B cell (primary cell): ENCODE measurements around the gene PCYOX1L. TPM values are rescaled to one million over a fixed set of nuclear protein-coding genes. Genes with fewer than 3 reads are reported as not detected.

Experiments
- ATAC-seq: fragments of 200-7000 bp; cut with Tn5 transposase; one replicate; pipeline ENCODE4 v1.10.0; 2021; ENCODE audit warnings: low read depth, mild to moderate bottlenecking, moderate number of reproducible peaks, moderate library complexity
- CTCF ChIA-PET: fragments of 350-600 bp; sonication (Branson Sonifier 250); formaldehyde crosslinking; loops from one replicate; lab custom pipeline; 2021; ENCODE audit warnings: antibody characterized with exemption, inconsistent platforms; lab: Charles Lee
- POLR2A ChIA-PET: fragments of 350-600 bp; sonication (Branson Sonifier 250); formaldehyde crosslinking; loops from one replicate; lab custom pipeline; 2021; ENCODE audit warnings: antibody characterized with exemption; lab: Charles Lee
- DNase-seq: peaks from one replicate; pipeline ENCODE4 v3.0.0; 2013
- H2AFZ ChIP-seq: 2 replicates; pipeline ENCODE4 v1.6.1; 2012; ENCODE audit warnings: mild to moderate bottlenecking, low read depth, low read length; ENCODE audit not compliant: insufficient read depth, poor library complexity, severe bottlenecking
- H3K27ac ChIP-seq, 2 donors: 1 replicate in 1 of 2; 2 replicates in 1 of 2; pipeline ENCODE4 v1.5.1; 2012 to 2013; ENCODE audit warnings: low read length in 2 of 2, mild to moderate bottlenecking in 2 of 2, moderate library complexity in 1 of 2
- H3K27me3 ChIP-seq, 4 experiments: fragments of 200-600 bp in 1 of 4; sonication (generic) in 1 of 4; replicated peaks in 1 of 4; 1 replicate in 2 of 4; 2 replicates in 2 of 4; pipeline versions ENCODE4 v1.6.1 to v1.7.0; 2013 to 2016; ENCODE audit warnings: low read length in 3 of 4, mild to moderate bottlenecking in 2 of 4, mixed read lengths in 1 of 4, moderate library complexity in 1 of 4; ENCODE audit not compliant: insufficient read depth in 4 of 4, control insufficient read depth in 3 of 4; ENCODE audit errors: control extremely low read depth in 1 of 4
- H3K36me3 ChIP-seq, 2 experiments: replicated peaks in 1 of 2; 1 replicate in 1 of 2; 2 replicates in 1 of 2; pipeline versions ENCODE4 v1.6.1 to v1.7.1; 2013; ENCODE audit warnings: low read length in 1 of 2; ENCODE audit not compliant: insufficient read depth in 2 of 2, control insufficient read depth in 1 of 2; ENCODE audit errors: control extremely low read depth in 1 of 2, extremely low read depth in 1 of 2
- H3K4me1 ChIP-seq, 2 donors: fragments of 200-600 bp in 1 of 2; sonication (generic) in 1 of 2; 1 replicate in 1 of 2; 2 replicates in 1 of 2; pipeline versions ENCODE4 v1.5.1 to v1.6.1; 2013 to 2017; ENCODE audit warnings: low read length in 2 of 2; ENCODE audit not compliant: control insufficient read depth in 2 of 2, insufficient read depth in 2 of 2
- H3K4me2 ChIP-seq: replicated peaks from 2 replicates; pipeline ENCODE3; 2012; ENCODE audit warnings: mild to moderate bottlenecking, low read depth, low read length; ENCODE audit not compliant: poor library complexity, severe bottlenecking
- H3K4me3 ChIP-seq, 5 experiments: fragments of 200-600 bp in 1 of 5; sonication (generic) in 1 of 5; 1 replicate in 3 of 5; 2 replicates in 2 of 5; pipeline versions ENCODE4 v1.5.1 to v1.7.0; 2011 to 2016; ENCODE audit warnings: low read length in 4 of 5, mild to moderate bottlenecking in 4 of 5, low read depth in 2 of 5, control low read depth in 1 of 5, moderate library complexity in 1 of 5; ENCODE audit not compliant: insufficient read depth in 1 of 5; ENCODE audit errors: control extremely low read depth in 1 of 5, extremely low read depth in 1 of 5
- H3K79me2 ChIP-seq: fragments of 200-600 bp; sonication (generic); one replicate; pipeline ENCODE4 v1.6.0; 2016; ENCODE audit warnings: low read length; ENCODE audit not compliant: control insufficient read depth, insufficient read depth
- H3K9ac ChIP-seq: fragments of 200-600 bp; sonication (generic); 2 replicates; pipeline ENCODE4 v1.6.1; 2017; ENCODE audit warnings: mild to moderate bottlenecking, low read length, moderate library complexity
- H3K9me3 ChIP-seq, 3 donors: one replicate each; pipeline versions ENCODE4 v1.6.1 to v1.7.1; 2013; ENCODE audit warnings: low read length in 2 of 3; ENCODE audit not compliant: control insufficient read depth in 2 of 3, insufficient read depth in 1 of 3; ENCODE audit errors: control extremely low read depth in 1 of 3
- H4K20me1 ChIP-seq: 2 replicates; pipeline ENCODE4 v1.6.0; 2012; ENCODE audit warnings: mild to moderate bottlenecking, low read length; ENCODE audit not compliant: insufficient read depth, control insufficient read depth, poor library complexity, severe bottlenecking
- H3K27ac Mint-ChIP-seq: one replicate; pipeline ENCODE4 v1.8.0; 2021; ENCODE audit warnings: mixed read lengths
- H3K27me3 Mint-ChIP-seq: one replicate; pipeline ENCODE4 v1.8.0; 2021; ENCODE audit warnings: mixed read lengths
- H3K4me1 Mint-ChIP-seq: one replicate; pipeline ENCODE4 v1.8.0; 2021; ENCODE audit warnings: mixed read lengths
- H3K4me3 Mint-ChIP-seq: one replicate; pipeline ENCODE4 v1.8.0; 2021; ENCODE audit warnings: mixed read lengths
- H3K9me3 Mint-ChIP-seq: one replicate; pipeline ENCODE4 v1.8.0; 2022; ENCODE audit warnings: mixed read lengths; ENCODE audit not compliant: insufficient read depth
- CTCF ChIP-seq: fragments of 200-600 bp; IDR thresholded peaks from one replicate; pipeline ENCODE4 v1.8.0; 2022; ENCODE audit warnings: antibody characterized with exemption, mild to moderate bottlenecking
- EZH2 ChIP-seq: IDR thresholded peaks from 2 replicates; pipeline ENCODE4 v1.6.1; 2012; ENCODE audit warnings: borderline replicate concordance, low read depth, mild to moderate bottlenecking, moderate library complexity, low read length; ENCODE audit not compliant: insufficient read depth, poor library complexity, severe bottlenecking
- WGBS: methylation state at CpG from one replicate; pipeline ENCODE4 v1.1.5; 2013; ENCODE audit warnings: missing lambda C conversion rate; ENCODE audit not compliant: insufficient coverage; 5-methylcytosine and 5-hydroxymethylcytosine counted together
- intact Hi-C: fragments of 100-400 bp; cut with micrococcal nuclease; formaldehyde crosslinking; loops from one replicate; pipeline ENCODE4 v1.10.0; 2022
- polyA plus RNA-seq: library from polyadenylated mRNA; depleted of rRNA; stranded (reverse); fragments of >200 nt; gene quantifications from 2 replicates; pipeline ENCODE4 v1.2.3, GENCODE V29; 2012
- total RNA-seq, 2 donors: library from RNA; stranded (reverse); fragments of 120-200 nt in 1 of 2; gene quantifications; 1 replicate in 1 of 2; 2 replicates in 1 of 2; pipeline versions ENCODE4 v1.2.3 to v1.2.4, GENCODE V29; 2013 to 2022

PCYOX1L gene
- total and polyA plus RNA-seq, 2 donors (not counting 1 experiment from before 2014, with no cell fraction given) = 11.7 to 19.4 TPM

- H2AFZ ChIP-seq = no peak overlapping the region
- WGBS = 85% methylated on average over 4 of the region's 12 CpGs
- no peaks in the 10 kb centered on the region for H4K20me1 ChIP-seq
- no peaks in the 10 kb centered on the region for H3K27me3 ChIP-seq
- H3K36me3 ChIP-seq = no peaks in the 10 kb centered on the region
- H3K27ac ChIP-seq = no peak overlapping the region
- no peak overlapping the region for H3K4me2 ChIP-seq
- H3K79me2 ChIP-seq = no peaks in the 10 kb centered on the region
- Mint-ChIP-seq H3K4me1 (peaks cover 2% of the 10 kb centered on the region), H3K27me3 (no peaks in the 10 kb centered on the region), H3K9me3 (no peaks in the 10 kb centered on the region), H3K4me3 (no peak overlapping the region), H3K27ac (no peak overlapping the region)
- no peak overlapping the region for H3K9ac ChIP-seq
- DNase-seq (no peak), ATAC-seq (no peak)
- TF ChIP-seq CTCF (no peak), EZH2 (no peak)
- intact Hi-C loops = no loop called here
- no peak overlapping the region for H3K4me3 ChIP-seq
- peaks cover 0 to 3% (median 0%) of the 10 kb centered on the region in 3 donors for H3K9me3 ChIP-seq
- ChIA-PET CTCF (interaction anchor here (0.7 to 7.8 kb wide), 9 partner anchors 8 to 1114 kb away, joined by 3 to 67 read pairs (median 14); no protein-coding TSS in a partner anchor), POLR2A (no interaction called here)
- H3K4me1 ChIP-seq = peaks cover 0 to 5% of the 10 kb centered on the region in 2 donors
Observed at GRCh38 chr5:149382517-149383220, 24.8 kb downstream of the PCYOX1L start.

- Histone ChIP-seq H3K79me2 (no peaks in the 10 kb centered on the region), H2AFZ (no peak overlapping the region), H3K4me1 (peaks cover 0 to 5% of the 10 kb centered on the region in 2 donors), H3K4me3 (no peak overlapping the region), H4K20me1 (no peaks in the 10 kb centered on the region), H3K27me3 (no peaks in the 10 kb centered on the region), H3K9ac (no peak overlapping the region), H3K36me3 (no peaks in the 10 kb centered on the region), H3K4me2 (no peak overlapping the region), H3K9me3 (peaks cover 0 to 3% (median 0%) of the 10 kb centered on the region in 3 donors), H3K27ac (no peak overlapping the region)
- TF ChIP-seq EZH2 = no peak
- TF ChIP-seq CTCF = no peak
- ChIA-PET CTCF (interaction anchor here (2.1 to 7.8 kb wide), 5 partner anchors 11 to 235 kb away, joined by 6 to 67 read pairs (median 16); no protein-coding TSS in a partner anchor), POLR2A (no interaction called here)
- Mint-ChIP-seq H3K4me1 (peaks cover 2% of the 10 kb centered on the region), H3K9me3 (no peaks in the 10 kb centered on the region), H3K4me3 (no peak overlapping the region), H3K27ac (no peak overlapping the region), H3K27me3 (peaks cover 3% of the 10 kb centered on the region)
- no peak for ATAC-seq
- intact Hi-C loops = no loop called here
- no peak for DNase-seq
- WGBS = 98% methylated on average over 5 of the region's 9 CpGs
Observed at GRCh38 chr5:149383399-149383798, 25.6 kb downstream of the PCYOX1L start.
